IMR-90 (cell line): ENCODE results near the gene CD24. TPM values are rescaled to one million over a fixed set of nuclear protein-coding genes. Genes with fewer than 3 reads are reported as not detected.

ENCODE experiments used
- ATAC-seq: fragments of 200-7000 bp; cut with Tn5 transposase; 2 replicates; pipeline ENCODE4 v1.9.1; 2020; ENCODE audit warnings: low read depth, mild to moderate bottlenecking, moderate library complexity
- BruUV-seq: library from RNA; stranded (reverse); fragments of 400-500 nt; replicated peaks from 2 replicates; lab custom pipeline; 2021; lab: Mats Ljungman, UMichigan
- CTCF ChIA-PET: fragments of 300-600 bp; formaldehyde crosslinking; extraction: SDS; loops from one replicate; lab custom pipeline; 2021; ENCODE audit warnings: antibody characterized with exemption; lab: Yijun Ruan, JAX
- POLR2A ChIA-PET: fragments of 300-600 bp; sonication (Branson Sonifier 250); formaldehyde crosslinking; loops from one replicate; lab custom pipeline; 2022; ENCODE audit warnings: antibody characterized with exemption; ENCODE audit not compliant: unreplicated experiment; lab: Charles Lee
- DNase-seq: peaks from one replicate; pipeline ENCODE4 v3.0.0; 2013
- H2AFZ ChIP-seq: replicated peaks from 2 replicates; pipeline ENCODE3; 2013; ENCODE audit warnings: low read length, mild to moderate bottlenecking; ENCODE audit not compliant: poor library complexity
- H2AK5ac ChIP-seq: 2 replicates; pipeline ENCODE4 v1.6.1; 2013; ENCODE audit warnings: low read depth, low read length, inconsistent platforms
- H2AK9ac ChIP-seq: replicated peaks from 2 replicates; pipeline ENCODE3; 2013; ENCODE audit warnings: mild to moderate bottlenecking, low read depth, low read length, moderate library complexity; ENCODE audit not compliant: poor library complexity
- H2BK120ac ChIP-seq: 2 replicates; pipeline ENCODE4 v1.6.1; 2013; ENCODE audit warnings: low read depth, low read length, inconsistent platforms
- H2BK15ac ChIP-seq: 3 replicates; pipeline ENCODE4 v1.6.1; 2013; ENCODE audit warnings: low read depth, low read length, inconsistent platforms
- H2BK20ac ChIP-seq: 2 replicates; pipeline ENCODE4 v1.6.1; 2013; ENCODE audit warnings: low read depth, mild to moderate bottlenecking, inconsistent platforms, low read length, moderate library complexity
- H2BK5ac ChIP-seq: 2 replicates; pipeline ENCODE4 v1.6.1; 2013; ENCODE audit warnings: mild to moderate bottlenecking, low read depth, low read length, inconsistent platforms; ENCODE audit not compliant: poor library complexity, severe bottlenecking
- H3K14ac ChIP-seq: replicated peaks from 2 replicates; pipeline ENCODE4 v1.6.1; 2013; ENCODE audit warnings: low read depth, low read length, inconsistent platforms
- H3K18ac ChIP-seq: 2 replicates; pipeline ENCODE4 v1.6.1; 2013; ENCODE audit warnings: low read depth, low read length, control low read depth
- H3K23ac ChIP-seq: 2 replicates; pipeline ENCODE4 v1.6.1; 2013; ENCODE audit warnings: low read depth, low read length, inconsistent platforms
- H3K27ac ChIP-seq: 2 replicates; pipeline ENCODE4 v1.5.1; 2013; ENCODE audit warnings: mild to moderate bottlenecking, control low read depth, low read length; ENCODE audit not compliant: insufficient read depth
- H3K27me3 ChIP-seq: 2 replicates; pipeline ENCODE4 v1.6.1; 2013; ENCODE audit warnings: low read length; ENCODE audit not compliant: control insufficient read depth, insufficient read depth
- H3K36me3 ChIP-seq: 2 replicates; pipeline ENCODE4 v1.6.1; 2013; ENCODE audit warnings: low read length, mixed read lengths; ENCODE audit not compliant: control insufficient read depth, insufficient read depth
- H3K4ac ChIP-seq: 2 replicates; pipeline ENCODE4 v1.6.1; 2013; ENCODE audit warnings: low read depth, low read length, inconsistent platforms
- H3K4me1 ChIP-seq: 2 replicates; pipeline ENCODE4 v1.6.1; 2013; ENCODE audit warnings: low read length, mixed read lengths; ENCODE audit not compliant: control insufficient read depth, insufficient read depth
- H3K4me2 ChIP-seq: 2 replicates; pipeline ENCODE4 v1.6.1; 2013; ENCODE audit warnings: low read depth, mild to moderate bottlenecking, control low read depth, low read length, moderate library complexity
- H3K4me3 ChIP-seq: 2 replicates; pipeline ENCODE4 v1.5.1; 2013; ENCODE audit warnings: low read depth, mild to moderate bottlenecking, control low read depth, low read length, moderate library complexity; ENCODE audit not compliant: insufficient read depth
- H3K56ac ChIP-seq: 2 replicates; pipeline ENCODE4 v1.6.1; 2013; ENCODE audit warnings: low read length, inconsistent platforms; ENCODE audit not compliant: insufficient read depth; ENCODE audit errors: extremely low read depth
- H3K79me1 ChIP-seq, 2 experiments: 2 replicates each; pipeline ENCODE4 v1.6.1; 2013; ENCODE audit warnings: low read length in 2 of 2, inconsistent platforms in 1 of 2, low read depth in 1 of 2
- H3K9ac ChIP-seq: 2 replicates; pipeline ENCODE4 v1.6.1; 2013; ENCODE audit warnings: low read depth, low read length, control low read depth
- H3K9me1 ChIP-seq: 2 replicates; pipeline ENCODE4 v1.6.1; 2013; ENCODE audit warnings: low read length, inconsistent platforms; ENCODE audit not compliant: insufficient read depth
- H3K9me3 ChIP-seq: 2 replicates; pipeline ENCODE4 v1.6.1; 2013; ENCODE audit warnings: low read length; ENCODE audit not compliant: control insufficient read depth, insufficient read depth
- H4K20me1 ChIP-seq: 2 replicates; pipeline ENCODE4 v1.6.1; 2013; ENCODE audit warnings: low read length, inconsistent platforms; ENCODE audit not compliant: insufficient read depth
- H4K5ac ChIP-seq: 2 replicates; pipeline ENCODE4 v1.6.1; 2013; ENCODE audit warnings: mild to moderate bottlenecking, low read depth, low read length, control low read depth
- H4K8ac ChIP-seq, 2 experiments: 2 replicates each; pipeline ENCODE4 v1.6.1; 2013; ENCODE audit warnings: low read depth in 2 of 2, low read length in 2 of 2, control low read depth in 1 of 2, inconsistent platforms in 1 of 2
- H4K91ac ChIP-seq: 2 replicates; pipeline ENCODE4 v1.6.1; 2013; ENCODE audit warnings: low read depth, low read length, inconsistent platforms; ENCODE audit not compliant: insufficient read depth
- POLR2A ChIP-seq: IDR thresholded peaks from 2 replicates; pipeline ENCODE4 v1.6.1; 2012; ENCODE audit warnings: mild to moderate bottlenecking, low read depth, low read length
- WGBS, 2 experiments: methylation state at CpG; one replicate each; pipeline versions ENCODE4 v1.1.5 to v1.1.7; 2013; ENCODE audit warnings: missing lambda C conversion rate in 2 of 2; ENCODE audit not compliant: insufficient read length in 1 of 2; ENCODE audit errors: extremely low coverage in 2 of 2; 5-methylcytosine and 5-hydroxymethylcytosine counted together
- dilution Hi-C: fragments of 300-500 bp; cut with HindIII; formaldehyde crosslinking; loops from one replicate; pipeline ENCODE4 v1.14.3; 2018; ENCODE audit warnings: low sequenced_read_pairs; ENCODE audit not compliant: unreplicated experiment
- in situ Hi-C: fragments of 300-500 bp; cut with MboI; formaldehyde crosslinking; loops from 3 replicates; pipeline ENCODE4 v1.14.3; 2019; ENCODE audit warnings: low sequenced_read_pairs, inconsistent platforms, mixed read lengths
- intact Hi-C: fragments of 100-400 bp; cut with micrococcal nuclease; formaldehyde crosslinking; loops from 2 replicates; pipeline ENCODE4 v1.10.0; 2022
- polyA plus RNA-seq, 3 experiments: library from polyadenylated mRNA; depleted of rRNA; stranded (reverse); fragments of >200 nt; gene quantifications; 2 replicates each; pipeline ENCODE4 v1.2.3, GENCODE V29; 2012; ENCODE audit warnings: low replicate concordance in 1 of 3
- total RNA-seq: library from RNA; depleted of rRNA; stranded (reverse); fragments of >200 nt; gene quantifications from 2 replicates; pipeline ENCODE4 v1.2.3, GENCODE V29; 2012

Gene CD24
- total and polyA plus RNA-seq, 2 of the 4 experiments (the other 2 are of a cell fraction) = 0.07 to 0.18 TPM

DNA sequence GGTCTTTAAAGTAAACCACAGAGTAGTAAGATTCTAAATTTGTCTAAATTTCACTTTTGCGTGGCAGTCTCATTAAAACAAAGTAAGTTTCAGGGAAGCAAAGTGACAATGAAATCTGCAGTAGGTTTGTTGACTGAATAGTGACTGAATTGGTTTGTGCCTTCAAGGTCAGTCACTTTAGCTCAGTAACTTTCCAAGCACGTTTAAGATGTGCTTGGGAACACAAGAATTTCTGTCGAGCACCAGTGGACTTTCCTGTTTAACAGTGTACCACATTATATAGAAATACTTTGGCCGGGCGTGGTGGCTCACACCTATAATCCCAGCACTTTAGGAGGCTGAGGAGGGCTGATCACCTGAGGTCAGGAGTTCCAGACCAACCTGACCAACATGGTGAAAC lies 1.7 kb upstream of the CD24 start:
- Histone ChIP-seq H2AK5ac (no peak overlapping the region), H3K9ac (no peak overlapping the region), H3K9me3 (no peaks in the 10 kb centered on the region; the same call in 1 of the 2 replicates), H3K36me3 (no peaks in the 10 kb centered on the region), H3K14ac (no peak overlapping the region), H3K4ac (no peak overlapping the region), H2AK9ac (no peak overlapping the region), H3K27me3 (peaks cover 53% of the 10 kb centered on the region), H2BK120ac (no peak overlapping the region), H2BK20ac (no peak overlapping the region), H3K4me2 (no peak overlapping the region), H3K79me1 (no peaks in the 10 kb centered on the region), H3K56ac (no peak overlapping the region), H2AFZ (no peak overlapping the region), H4K8ac (no peak overlapping the region), H3K4me1 (no peaks in the 10 kb centered on the region), H3K18ac (no peak overlapping the region), H2BK15ac (no peak overlapping the region), H4K20me1 (no peaks in the 10 kb centered on the region), H2BK5ac (no peak overlapping the region), H3K27ac (no peak overlapping the region), H3K23ac (no peak overlapping the region), H4K91ac (no peak overlapping the region), H4K5ac (no peak overlapping the region), H3K4me3 (no peak overlapping the region), H3K9me1 (no peaks in the 10 kb centered on the region)
- intact Hi-C loops = loop anchor here (5.0 kb wide), 1 partner anchor 464 kb away; no protein-coding TSS in a partner anchor
- ATAC-seq (no peak), DNase-seq (no peak)
- in situ Hi-C loops = loop anchor here (25.0 kb wide), 1 partner anchor 639 kb away; the partner anchor contains the start of gene ATG5
- dilution Hi-C loops = no loop called here
- ChIA-PET CTCF (no interaction called here), POLR2A (no interaction called here)
- TF ChIP-seq POLR2A = no peak
- no TSS peak for BruUV-seq
- no CpG with 5 or more reads among the region's 5 CpGs for WGBS, 2 experiments
